SK-N-MC (cell line): Measurements from ENCODE around the gene TBX1.

Experiments used
- EZH2 ChIP-seq: fragments of 200-600 bp; sonication (generic); IDR thresholded peaks from one replicate; pipeline ENCODE4 v1.6.1; 2017; ENCODE audit warnings: antibody characterized with exemption
- FOXP2 ChIP-seq: optimal IDR thresholded peaks from 2 replicates; pipeline ENCODE3; 2011; ENCODE audit warnings: mild to moderate bottlenecking, moderate library complexity; ENCODE audit not compliant: insufficient read depth; ENCODE audit errors: extremely low read length, control extremely low read depth
- POLR2AphosphoS5 ChIP-seq: IDR thresholded peaks from 2 replicates; pipeline ENCODE4 v1.6.1; 2012; ENCODE audit warnings: mild to moderate bottlenecking, low read depth, low read length, borderline replicate concordance

GRCh38 chr22:19740586-19740985 lies 20.0 kb upstream of the TBX1 start:
- no peak for TF ChIP-seq EZH2
- no peak for TF ChIP-seq POLR2AphosphoS5
- TF ChIP-seq FOXP2: no peak
